ENCODE results near the gene MAPK6. TPM values are rescaled to one million over a fixed set of nuclear protein-coding genes. Genes with fewer than 3 reads are reported as not detected.

The MAPK6 gene
- total and polyA plus RNA-seq, 10 of the 15 experiments (the other 5 are each of a cell fraction or from before 2014, with no cell fraction given): 20.6 to 100 (median 52.6) TPM

DNA sequence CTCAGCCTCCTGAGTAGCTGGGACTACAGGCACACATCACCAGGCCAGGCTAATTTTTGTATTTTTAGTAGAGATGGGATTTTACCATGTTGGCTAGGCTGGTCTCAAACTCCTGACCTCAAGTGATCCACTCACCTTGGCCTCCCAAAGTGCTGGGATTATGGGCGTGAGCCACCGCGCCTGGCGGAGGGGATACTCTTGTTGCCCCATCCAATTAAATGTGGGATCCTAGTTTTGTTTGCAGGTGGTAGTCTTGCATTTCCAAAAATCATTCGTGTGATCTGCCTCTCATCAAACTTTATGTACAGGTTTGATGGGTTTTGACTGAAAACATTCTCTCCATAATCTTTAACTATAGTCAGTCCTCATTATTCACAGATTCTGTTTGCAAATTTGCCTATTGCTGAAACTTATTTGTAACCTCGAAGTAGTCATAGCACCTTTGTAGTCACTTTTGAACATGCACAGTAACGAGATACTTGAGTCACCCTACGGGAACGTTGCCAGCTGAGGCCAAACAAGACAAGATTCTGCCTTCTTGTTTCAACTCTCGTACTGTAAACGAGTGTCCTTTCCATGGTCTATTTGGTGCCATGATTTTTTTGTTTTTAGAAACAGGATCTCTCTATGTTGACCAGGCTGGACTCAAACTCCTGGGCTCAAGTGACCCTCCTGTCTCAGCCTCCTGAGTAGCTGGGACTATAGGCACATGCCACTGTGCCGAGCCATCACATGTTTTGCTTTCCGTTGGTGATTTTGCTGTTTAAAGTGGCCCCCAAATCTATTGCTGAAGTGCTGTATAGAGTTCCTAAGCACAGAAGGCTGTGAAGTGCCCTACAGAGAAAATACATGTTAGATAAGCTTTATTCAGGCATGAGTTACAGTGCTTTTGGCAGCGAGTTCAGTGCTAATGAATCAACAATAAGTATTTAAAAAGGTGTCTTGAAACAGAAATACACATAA is 8.1 kb upstream of the MAPK6 start:
- Histone ChIP-seq H3K4me1 (ENCODE audit: control insufficient read depth, insufficient read depth, low read length) (peaks cover 78% of the 10 kb centered on the region), H3K27ac (ENCODE audit: control insufficient read depth, insufficient read depth) (peak overlapping the region; percentile 67), H3K27me3 (replicated peaks in 1 of 2; ENCODE audit: control insufficient read depth in 2 of 2, insufficient read depth in 2 of 2, low read length in 1 of 2) (no peaks in the 10 kb centered on the region), H3K79me2 (ENCODE audit: control insufficient read depth, insufficient read depth, low read length) (no peaks in the 10 kb centered on the region), H2AFZ (ENCODE audit: control insufficient read depth, low read depth, low read length) (peak overlapping the region; percentile 41), H3K4me3 (no peak overlapping the region), H3K9me3 (replicated peaks; ENCODE audit: control insufficient read depth, insufficient read depth, low read length) (no peaks in the 10 kb centered on the region), H3K4me2 (ENCODE audit: control insufficient read depth, insufficient read depth) (peak overlapping the region; percentile 17), H4K20me1 (ENCODE audit: control insufficient read depth, insufficient read depth) (no peaks in the 10 kb centered on the region), H3K36me3 (ENCODE audit: control insufficient read depth in 2 of 2, insufficient read depth in 2 of 2, low read length in 1 of 2) (no peaks in the 10 kb centered on the region), H3K9ac (ENCODE audit: control insufficient read depth, insufficient read depth, low read length) (no peak overlapping the region)
- DNase-seq (ENCODE audit: low read depth, low spot score): peak; percentile 68
- FAIRE-seq: no peak
- 49% methylated on average over 14 of the region's 14 CpGs for WGBS (ENCODE audit: insufficient coverage, insufficient replicate concordance, low lambda C conversion rate, missing lambda C conversion rate)
- intact Hi-C loops (cut with micrococcal nuclease; ENCODE audit: unreplicated experiment): no loop called here
- ChIA-PET CTCF (interaction anchor here (1.7 kb wide), 1 partner anchor 128 kb away, joined by 5 read pairs; no protein-coding TSS in a partner anchor), POLR2A (interaction anchor here (0.9 to 2.0 kb wide), 3 partner anchors 9 to 65 kb away, joined by 3 to 6 read pairs (median 3); no protein-coding TSS in a partner anchor), SMC1A (ENCODE audit: uncharacterized antibody, unreplicated experiment) (interaction anchor here (1.0 to 2.2 kb wide), 5 partner anchors 10 to 98 kb away, joined by 3 to 22 read pairs (median 4); no protein-coding TSS in a partner anchor), RAD21 (ENCODE audit: unreplicated experiment) (interaction anchor here (0.6 to 1.8 kb wide), 4 partner anchors 9 to 73 kb away, joined by 3 to 6 read pairs (median 3); no protein-coding TSS in a partner anchor)
- BruUV-seq (replicated peaks): no TSS peak
- ATAC-seq: peak; percentile 12
- in situ Hi-C loops (cut with MboI): no loop called here
- no peak for TF ChIP-seq SIN3A (IDR thresholded peaks at IDR 0.05; ENCODE audit: low read depth, low read length)
- TF ChIP-seq ATF7 (IDR thresholded peaks at IDR 0.05; ENCODE audit: low read depth): 0 out of 2 replicates have a peak, but pooled peaks have one; percentile 25
- TF ChIP-seq GABPA (IDR thresholded peaks at IDR 0.05; ENCODE audit: low read depth): no peak
- no peak for TF ChIP-seq YY1 (IDR thresholded peaks at IDR 0.05; ENCODE audit: low read depth, low read length)
- TF ChIP-seq ZNF384 (IDR thresholded peaks at IDR 0.05; ENCODE audit: borderline replicate concordance, low read depth, low read length): no peak
- no peak for TF ChIP-seq DPF2 (IDR thresholded peaks at IDR 0.05)
- no peak for TF ChIP-seq ZNF24 (IDR thresholded peaks at IDR 0.05)
- no peak for TF ChIP-seq CBFB (IDR thresholded peaks at IDR 0.05; ENCODE audit: low read depth)
- TF ChIP-seq NFXL1 (IDR thresholded peaks at IDR 0.05; ENCODE audit: borderline replicate concordance): no peak
- TF ChIP-seq NBN (IDR thresholded peaks at IDR 0.05): no peak
- TF ChIP-seq SP1 (IDR thresholded peaks at IDR 0.05; ENCODE audit: low read depth, low read length): no peak
- TF ChIP-seq, protein P1, sequence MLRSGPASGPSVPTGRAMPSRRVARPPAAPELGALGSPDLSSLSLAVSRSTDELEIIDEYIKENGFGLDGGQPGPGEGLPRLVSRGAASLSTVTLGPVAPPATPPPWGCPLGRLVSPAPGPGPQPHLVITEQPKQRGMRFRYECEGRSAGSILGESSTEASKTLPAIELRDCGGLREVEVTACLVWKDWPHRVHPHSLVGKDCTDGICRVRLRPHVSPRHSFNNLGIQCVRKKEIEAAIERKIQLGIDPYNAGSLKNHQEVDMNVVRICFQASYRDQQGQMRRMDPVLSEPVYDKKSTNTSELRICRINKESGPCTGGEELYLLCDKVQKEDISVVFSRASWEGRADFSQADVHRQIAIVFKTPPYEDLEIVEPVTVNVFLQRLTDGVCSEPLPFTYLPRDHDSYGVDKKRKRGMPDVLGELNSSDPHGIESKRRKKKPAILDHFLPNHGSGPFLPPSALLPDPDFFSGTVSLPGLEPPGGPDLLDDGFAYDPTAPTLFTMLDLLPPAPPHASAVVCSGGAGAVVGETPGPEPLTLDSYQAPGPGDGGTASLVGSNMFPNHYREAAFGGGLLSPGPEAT (IDR thresholded peaks at IDR 0.05; ENCODE audit: low read depth): no peak
- no peak for TF ChIP-seq NR2C2 (IDR thresholded peaks at IDR 0.05; ENCODE audit: borderline replicate concordance, control insufficient read depth, insufficient read length, low read depth)
- TF ChIP-seq ZNF207 (IDR thresholded peaks at IDR 0.05; ENCODE audit: borderline replicate concordance): no peak
- no peak for TF ChIP-seq ZNF274 (IDR thresholded peaks at IDR 0.05; ENCODE audit: insufficient read depth, insufficient read length)
- 0 out of 2 replicates have a peak, but pooled peaks have one; percentile 41 for TF ChIP-seq POLR2AphosphoS5 (IDR thresholded peaks at IDR 0.05; ENCODE audit: low read length)
- TF ChIP-seq, protein P2, sequence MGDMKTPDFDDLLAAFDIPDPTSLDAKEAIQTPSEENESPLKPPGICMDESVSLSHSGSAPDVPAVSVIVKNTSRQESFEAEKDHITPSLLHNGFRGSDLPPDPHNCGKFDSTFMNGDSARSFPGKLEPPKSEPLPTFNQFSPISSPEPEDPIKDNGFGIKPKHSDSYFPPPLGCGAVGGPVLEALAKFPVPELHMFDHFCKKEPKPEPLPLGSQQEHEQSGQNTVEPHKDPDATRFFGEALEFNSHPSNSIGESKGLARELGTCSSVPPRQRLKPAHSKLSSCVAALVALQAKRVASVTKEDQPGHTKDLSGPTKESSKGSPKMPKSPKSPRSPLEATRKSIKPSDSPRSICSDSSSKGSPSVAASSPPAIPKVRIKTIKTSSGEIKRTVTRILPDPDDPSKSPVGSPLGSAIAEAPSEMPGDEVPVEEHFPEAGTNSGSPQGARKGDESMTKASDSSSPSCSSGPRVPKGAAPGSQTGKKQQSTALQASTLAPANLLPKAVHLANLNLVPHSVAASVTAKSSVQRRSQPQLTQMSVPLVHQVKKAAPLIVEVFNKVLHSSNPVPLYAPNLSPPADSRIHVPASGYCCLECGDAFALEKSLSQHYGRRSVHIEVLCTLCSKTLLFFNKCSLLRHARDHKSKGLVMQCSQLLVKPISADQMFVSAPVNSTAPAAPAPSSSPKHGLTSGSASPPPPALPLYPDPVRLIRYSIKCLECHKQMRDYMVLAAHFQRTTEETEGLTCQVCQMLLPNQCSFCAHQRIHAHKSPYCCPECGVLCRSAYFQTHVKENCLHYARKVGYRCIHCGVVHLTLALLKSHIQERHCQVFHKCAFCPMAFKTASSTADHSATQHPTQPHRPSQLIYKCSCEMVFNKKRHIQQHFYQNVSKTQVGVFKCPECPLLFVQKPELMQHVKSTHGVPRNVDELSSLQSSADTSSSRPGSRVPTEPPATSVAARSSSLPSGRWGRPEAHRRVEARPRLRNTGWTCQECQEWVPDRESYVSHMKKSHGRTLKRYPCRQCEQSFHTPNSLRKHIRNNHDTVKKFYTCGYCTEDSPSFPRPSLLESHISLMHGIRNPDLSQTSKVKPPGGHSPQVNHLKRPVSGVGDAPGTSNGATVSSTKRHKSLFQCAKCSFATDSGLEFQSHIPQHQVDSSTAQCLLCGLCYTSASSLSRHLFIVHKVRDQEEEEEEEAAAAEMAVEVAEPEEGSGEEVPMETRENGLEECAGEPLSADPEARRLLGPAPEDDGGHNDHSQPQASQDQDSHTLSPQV (IDR thresholded peaks at IDR 0.05): no peak
- TF ChIP-seq SREBF2 (IDR thresholded peaks at IDR 0.05; ENCODE audit: low read length): no peak
- TF ChIP-seq NRF1 (conservative IDR thresholded peaks at IDR 0.05; ENCODE audit: low read depth, low read length): no peak
- TF ChIP-seq ZZZ3 (IDR thresholded peaks at IDR 0.05; ENCODE audit: control insufficient read depth, insufficient read length, low read depth): no peak

Measured in GM12878 (cell line).